ENCODE measurements around the gene KLHL14.

KLHL14 gene

DNA sequence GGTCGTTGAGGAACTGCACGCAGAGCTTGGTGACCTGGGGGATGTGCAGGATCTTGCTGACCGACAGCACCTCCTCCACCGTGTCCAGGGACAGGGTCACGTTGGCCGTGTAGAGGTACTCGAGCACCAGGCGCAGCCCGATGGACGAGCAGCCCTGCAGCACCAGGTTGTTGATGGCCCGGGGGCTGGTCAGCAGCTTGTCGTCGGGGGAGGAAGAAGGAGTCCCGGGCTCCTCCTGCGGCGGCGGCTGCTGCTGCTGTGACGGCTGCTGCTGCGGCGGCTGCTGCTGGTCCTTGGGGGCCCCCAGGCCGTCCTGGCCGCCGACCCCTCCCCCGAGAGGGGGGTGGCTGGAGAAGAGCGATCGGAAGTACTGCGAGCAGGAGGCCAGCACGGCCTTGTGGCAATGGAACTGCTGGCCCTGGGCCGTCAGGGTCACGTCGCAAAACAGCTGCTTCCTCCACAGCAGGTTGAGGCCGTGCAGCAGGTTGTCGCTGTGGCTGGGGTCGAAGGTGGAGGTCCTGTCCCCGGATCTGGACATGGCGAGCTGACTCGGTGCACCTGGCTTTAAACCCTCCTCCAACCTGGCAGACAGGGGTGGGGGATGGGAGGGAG lies 2.7 kb downstream of the KLHL14 start:
- no peak for DNase-seq

- DNase-seq, result peak; percentile 62
These were observed 3.2 kb downstream of the KLHL14 start for GRCh38 chr18:32769586-32770053.

DNA sequence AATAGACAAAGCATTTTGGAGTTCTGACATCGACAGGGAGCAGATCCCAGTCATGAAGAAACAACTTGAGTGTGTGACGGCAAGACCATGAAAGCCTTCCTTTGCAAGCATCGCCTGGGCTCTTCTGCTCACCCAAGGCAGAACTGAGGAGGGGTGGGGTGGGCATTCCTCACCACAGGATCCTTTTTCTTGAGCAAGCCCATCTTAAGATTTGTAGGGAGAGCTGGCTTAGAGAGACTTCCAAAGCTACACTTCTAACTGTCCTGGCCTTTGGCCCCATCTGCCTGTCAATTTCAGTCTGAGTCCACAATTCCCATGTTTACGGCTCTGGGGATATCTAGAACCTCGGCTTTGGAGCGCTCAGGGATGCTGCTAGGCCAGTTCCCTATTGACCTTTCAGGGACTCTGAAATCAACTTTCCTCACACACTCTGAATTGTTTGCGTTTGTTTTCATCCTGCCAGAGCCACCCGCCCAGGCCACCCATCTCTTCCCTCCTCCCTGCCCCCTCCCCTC lies 3.7 kb downstream of the KLHL14 start:
- no peak for DNase-seq

DNA sequence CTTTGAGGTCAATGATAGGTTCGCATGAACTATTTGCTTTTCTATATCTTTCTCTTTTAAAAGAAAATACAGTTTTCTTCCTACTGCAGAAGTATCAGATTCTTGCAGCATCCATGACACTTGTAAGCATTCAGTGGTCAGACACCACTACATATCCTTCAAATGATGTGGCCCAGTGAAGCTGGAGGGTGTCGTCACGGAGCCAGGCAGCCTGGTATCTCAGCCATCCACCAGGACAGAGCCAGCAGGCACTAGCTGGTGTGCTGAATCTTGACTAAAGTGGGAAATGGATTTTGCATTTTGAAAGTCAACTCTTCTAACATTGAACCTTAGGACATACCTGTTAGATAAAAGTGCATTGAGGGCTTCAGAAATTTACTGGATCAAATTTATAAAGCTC lies 5.4 kb downstream of the KLHL14 start:
- DNase-seq, result no peak

- DNase-seq, result no peak
These were observed 8.1 kb downstream of the KLHL14 start for GRCh38 chr18:32764611-32765244.

GRCh38 chr18:32763293-32763692 lies 9.5 kb downstream of the KLHL14 start:
- no peak for DNase-seq

DNA sequence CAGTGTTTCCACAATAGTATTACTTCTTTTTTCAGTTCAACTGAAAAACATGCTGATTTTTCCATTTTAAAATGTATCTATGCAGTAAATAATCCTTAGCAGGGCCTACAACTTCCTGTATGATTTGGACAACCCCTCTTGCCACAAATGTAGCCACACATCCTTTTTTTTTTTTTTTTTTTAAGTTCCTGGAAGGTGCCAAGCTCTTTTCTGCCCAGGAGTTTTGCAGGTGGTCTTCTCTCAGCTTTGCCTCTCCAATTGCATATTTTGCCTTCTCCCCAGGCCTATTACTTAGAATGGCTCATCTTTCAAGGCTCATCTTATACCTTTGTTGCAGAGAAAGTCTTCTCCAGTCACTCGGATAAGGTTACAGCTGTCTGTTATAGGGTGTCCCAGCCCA lies 11.6 kb downstream of the KLHL14 start:
- no peak for DNase-seq

DNA sequence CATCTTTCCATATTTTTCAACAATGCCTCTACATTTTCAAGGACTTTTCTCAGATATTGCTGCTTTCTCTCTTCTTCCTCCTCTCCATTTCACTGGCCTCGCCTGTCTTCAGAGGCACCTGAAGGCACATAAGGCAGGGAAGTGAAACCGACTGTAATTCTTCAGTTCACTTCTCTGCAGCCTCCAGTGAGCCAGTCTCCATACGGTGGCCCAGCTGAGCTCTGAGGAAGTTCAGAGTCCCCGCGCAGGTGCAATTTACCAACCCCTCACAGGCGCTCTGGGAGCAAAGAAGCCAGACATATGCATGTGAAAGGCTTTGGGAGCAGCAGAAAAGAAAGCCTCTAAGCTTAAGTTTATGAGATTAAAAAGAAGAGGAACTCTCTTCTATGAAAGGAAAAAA lies 12.4 kb downstream of the KLHL14 start:
- no peak for DNase-seq

- DNase-seq, result no peak
These were observed 13.1 kb downstream of the KLHL14 start for GRCh38 chr18:32759611-32760167.

- DNase-seq, result no peak
These were observed 18.1 kb downstream of the KLHL14 start for GRCh38 chr18:32754508-32755263.

DNA sequence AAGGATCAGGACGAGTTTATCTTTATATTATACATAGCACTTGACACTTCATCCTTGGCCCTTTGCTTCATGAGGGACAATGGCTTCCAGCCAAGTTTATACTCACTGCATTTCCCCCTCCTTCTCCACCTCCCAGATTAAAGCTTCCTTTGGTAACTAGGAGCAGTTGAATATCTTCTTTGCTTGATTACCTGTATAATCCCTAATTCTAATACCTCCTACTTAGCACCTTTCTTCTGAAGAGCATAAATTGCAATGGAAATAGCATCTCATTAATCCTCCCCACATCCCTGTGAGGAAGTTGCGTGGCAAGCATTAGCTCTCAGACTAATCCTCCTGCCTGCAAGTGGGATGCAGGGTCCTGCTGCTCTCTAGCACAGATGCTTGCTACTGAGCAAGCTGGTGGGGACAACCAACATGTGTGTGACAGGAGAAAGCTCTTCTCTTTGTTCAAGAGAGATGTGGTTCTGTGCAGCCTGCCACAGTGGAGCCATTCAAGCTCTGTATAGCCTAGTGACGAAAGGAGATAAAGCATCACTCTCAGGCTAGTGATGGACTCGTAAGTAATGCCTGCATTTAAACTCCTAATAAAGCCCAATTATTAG lies 19.1 kb downstream of the KLHL14 start:
- no peak for DNase-seq

DNA sequence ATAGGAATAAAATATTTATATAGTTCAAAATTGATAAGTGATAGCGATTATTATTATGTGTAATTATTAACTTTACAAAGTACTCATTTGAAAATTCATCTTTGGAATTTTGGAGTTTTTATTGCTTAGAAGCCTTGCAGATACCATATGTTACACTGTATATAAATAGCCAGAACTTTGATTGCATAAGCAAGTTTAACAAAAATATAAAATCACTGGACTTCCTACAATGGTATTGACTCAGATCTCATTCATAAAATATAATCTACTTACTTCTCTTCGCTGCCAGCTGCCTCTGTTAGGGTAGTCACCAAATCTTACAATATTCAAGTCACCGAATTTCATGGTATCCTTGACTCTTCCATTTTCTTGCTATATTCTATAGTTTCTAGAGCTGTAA lies 22.5 kb downstream of the KLHL14 start:
- DNase-seq, result no peak

GRCh38 chr18:32749809-32750208 lies 23.0 kb downstream of the KLHL14 start:
- no peak for DNase-seq

GRCh38 chr18:32742579-32742978 lies 30.2 kb downstream of the KLHL14 start:
- DNase-seq, result no peak

- DNase-seq, result no peak
These were observed 37.0 kb downstream of the KLHL14 start for GRCh38 chr18:32735781-32736180.

DNA sequence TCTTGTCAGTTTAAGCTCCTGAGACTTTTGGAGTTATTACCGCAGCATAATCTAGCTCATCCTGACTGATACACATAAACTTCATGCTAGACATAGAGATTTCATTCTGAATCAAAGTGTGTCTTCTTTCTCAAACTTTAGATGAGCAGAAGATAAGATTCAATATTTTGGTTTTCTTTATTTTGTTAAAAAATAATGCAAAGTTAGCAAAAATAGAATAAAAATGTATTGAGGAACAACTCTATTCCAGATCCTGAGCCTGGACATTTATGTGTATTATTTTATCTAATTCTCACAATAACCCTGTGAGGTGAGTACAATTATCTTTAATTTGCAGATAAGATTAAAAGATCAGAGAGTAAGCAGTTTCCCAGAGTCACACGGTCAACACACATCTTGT lies 38.4 kb downstream of the KLHL14 start:
- no peak for DNase-seq

DNA sequence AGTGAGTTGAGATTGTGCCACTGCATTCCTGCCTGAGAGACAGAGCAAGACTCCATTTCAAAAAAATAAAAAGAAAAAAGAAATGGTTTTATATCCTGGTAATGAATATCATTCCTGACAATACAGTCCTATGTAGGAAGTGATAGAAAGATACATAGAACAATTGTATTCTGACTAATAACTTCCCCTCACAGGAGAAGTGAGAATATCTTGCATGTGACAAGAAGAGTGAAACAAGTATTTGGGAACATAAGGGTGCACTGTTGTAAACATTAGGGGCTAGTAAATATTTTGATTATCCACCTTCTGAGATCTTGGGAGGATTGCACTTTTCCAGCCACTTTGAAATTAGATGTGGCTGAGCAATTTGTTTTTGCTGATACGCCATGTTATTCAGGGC lies 40.7 kb downstream of the KLHL14 start:
- DNase-seq, result no peak

- peak; percentile 82 for DNase-seq
These were observed 42.2 kb downstream of the KLHL14 start for GRCh38 chr18:32730620-32731091.

DNA sequence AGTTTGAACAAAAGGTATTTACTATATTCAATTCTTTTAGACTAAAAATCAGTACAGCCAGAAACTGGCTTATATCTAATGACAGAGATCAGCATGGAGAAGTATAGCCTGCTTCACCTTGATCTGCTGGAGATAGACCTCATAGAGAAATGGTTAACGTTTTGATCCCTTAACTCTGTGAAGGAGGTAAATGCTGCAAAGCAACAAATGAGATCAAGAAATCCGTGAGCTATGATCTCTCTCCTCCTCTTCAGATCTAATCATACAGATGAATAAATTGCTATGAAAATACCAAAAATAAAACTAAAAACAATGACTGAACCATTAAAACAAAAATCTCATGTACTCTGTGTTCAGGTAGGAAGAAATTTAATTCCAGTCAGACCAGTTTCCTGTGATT lies 42.8 kb downstream of the KLHL14 start:
- peak; percentile 57 for DNase-seq

DNA sequence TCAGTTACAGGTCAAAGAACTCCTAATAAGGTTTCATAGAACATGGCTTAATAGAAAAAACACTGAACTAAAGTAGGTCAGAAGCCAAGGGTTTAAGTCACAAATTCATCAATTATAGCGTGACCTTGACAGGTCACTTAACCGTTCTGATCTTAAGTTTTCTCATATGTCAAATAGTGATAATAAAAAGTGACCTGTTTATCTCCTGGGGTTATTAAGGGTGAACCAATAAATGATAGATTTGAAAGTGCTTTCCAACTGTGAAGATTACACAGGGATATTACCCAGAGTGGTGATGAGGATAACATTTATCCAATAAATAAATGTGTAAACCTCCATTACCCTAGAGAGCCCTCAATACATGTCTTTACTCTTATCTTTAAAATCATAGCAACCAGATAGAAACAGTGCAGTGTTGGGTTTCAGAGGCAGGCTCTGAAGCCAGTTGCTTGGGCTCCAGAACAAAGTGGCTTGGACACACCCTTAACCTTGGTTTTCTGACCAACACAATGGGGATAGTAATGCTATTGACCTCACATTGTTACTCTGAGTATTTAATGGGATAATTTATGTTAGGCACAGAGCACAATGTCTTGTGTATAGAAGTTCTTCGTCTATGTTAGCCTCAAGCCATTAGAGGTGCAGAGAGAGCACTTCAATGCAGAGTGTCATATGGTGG lies 48.6 kb downstream of the KLHL14 start:
- DNase-seq, result no peak

DNA sequence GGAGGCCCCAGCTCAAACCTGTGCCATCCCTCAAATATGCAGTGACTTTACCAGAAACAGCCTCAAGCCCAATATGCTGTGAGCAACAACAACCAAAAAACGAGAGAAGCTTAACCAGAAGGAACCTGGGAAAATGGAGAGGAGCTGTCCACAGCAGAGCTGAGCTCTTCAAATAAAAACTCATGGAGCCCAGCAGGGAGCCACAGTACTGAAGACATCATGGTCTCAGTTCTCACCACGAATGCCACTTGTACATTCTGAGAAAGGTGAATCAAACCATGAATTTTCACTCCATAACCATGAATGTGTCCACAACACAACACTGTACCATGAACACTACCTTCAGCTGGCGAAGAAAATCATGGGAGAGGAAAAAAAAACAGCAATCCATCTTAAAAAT lies 50.5 kb downstream of the KLHL14 start:
- no peak for DNase-seq

- no peak for DNase-seq
These were observed 55.7 kb downstream of the KLHL14 start for GRCh38 chr18:32717126-32717525.
